Measurements from ENCODE around the gene ERCC6L2.

- TF ChIP-seq, protein P1, sequence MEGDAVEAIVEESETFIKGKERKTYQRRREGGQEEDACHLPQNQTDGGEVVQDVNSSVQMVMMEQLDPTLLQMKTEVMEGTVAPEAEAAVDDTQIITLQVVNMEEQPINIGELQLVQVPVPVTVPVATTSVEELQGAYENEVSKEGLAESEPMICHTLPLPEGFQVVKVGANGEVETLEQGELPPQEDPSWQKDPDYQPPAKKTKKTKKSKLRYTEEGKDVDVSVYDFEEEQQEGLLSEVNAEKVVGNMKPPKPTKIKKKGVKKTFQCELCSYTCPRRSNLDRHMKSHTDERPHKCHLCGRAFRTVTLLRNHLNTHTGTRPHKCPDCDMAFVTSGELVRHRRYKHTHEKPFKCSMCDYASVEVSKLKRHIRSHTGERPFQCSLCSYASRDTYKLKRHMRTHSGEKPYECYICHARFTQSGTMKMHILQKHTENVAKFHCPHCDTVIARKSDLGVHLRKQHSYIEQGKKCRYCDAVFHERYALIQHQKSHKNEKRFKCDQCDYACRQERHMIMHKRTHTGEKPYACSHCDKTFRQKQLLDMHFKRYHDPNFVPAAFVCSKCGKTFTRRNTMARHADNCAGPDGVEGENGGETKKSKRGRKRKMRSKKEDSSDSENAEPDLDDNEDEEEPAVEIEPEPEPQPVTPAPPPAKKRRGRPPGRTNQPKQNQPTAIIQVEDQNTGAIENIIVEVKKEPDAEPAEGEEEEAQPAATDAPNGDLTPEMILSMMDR (IDR thresholded peaks at IDR 0.05) = no peak
- TF ChIP-seq POLR2A (IDR thresholded peaks at IDR 0.05) = no peak
Observed at GRCh38 chr9:95826183-95826838, 49.2 kb upstream of the ERCC6L2 start.

Measured in Peyer's patch (tissue), 4 donors.